ENCODE results near the gene UGT1A6.

The UGT1A6 gene

DNA sequence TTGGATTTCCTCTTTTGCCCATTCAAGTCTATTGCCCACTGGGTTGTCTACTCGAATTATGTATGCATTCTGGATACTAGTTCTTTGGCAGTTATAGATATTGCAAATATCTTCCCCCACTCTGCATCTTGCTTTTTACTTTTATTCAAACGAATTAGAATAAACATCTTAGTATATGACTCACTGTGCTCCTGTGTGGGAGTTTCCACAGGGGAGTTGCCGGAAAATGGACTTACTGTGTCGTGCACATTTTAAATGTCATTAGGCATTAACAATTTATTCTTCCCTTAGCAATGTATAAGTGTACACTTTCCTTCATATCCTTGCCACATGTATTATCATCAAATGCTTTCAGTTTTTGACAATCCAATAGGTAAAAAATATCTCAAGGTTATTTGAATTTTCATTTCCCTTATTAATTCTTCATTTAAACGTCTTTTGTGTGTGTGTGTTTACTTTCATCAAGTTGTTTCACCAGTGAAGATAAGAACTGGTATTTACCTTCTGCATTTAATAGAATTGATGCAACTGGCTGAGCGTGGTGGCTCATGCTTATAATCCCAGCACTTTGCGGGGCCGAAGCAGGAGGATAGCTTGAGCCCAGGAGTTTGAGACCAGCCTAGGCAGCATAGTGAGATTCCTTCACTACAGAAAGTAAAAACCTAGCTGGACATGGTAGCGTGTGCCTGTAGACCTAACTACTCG lies 15.4 kb downstream of the UGT1A6 start:
- Mint-ChIP-seq H3K9me3 (peaks cover 6% of the 10 kb centered on the region), H3K4me3 (no peak overlapping the region), H3K4me1 (no peaks in the 10 kb centered on the region), H3K36me3 (ENCODE audit: low read depth) (no peaks in the 10 kb centered on the region), H3K27ac (no peak overlapping the region), H3K27me3 (ENCODE audit: low read depth) (peaks cover 18% of the 10 kb centered on the region)
- TF ChIP-seq, protein P1, sequence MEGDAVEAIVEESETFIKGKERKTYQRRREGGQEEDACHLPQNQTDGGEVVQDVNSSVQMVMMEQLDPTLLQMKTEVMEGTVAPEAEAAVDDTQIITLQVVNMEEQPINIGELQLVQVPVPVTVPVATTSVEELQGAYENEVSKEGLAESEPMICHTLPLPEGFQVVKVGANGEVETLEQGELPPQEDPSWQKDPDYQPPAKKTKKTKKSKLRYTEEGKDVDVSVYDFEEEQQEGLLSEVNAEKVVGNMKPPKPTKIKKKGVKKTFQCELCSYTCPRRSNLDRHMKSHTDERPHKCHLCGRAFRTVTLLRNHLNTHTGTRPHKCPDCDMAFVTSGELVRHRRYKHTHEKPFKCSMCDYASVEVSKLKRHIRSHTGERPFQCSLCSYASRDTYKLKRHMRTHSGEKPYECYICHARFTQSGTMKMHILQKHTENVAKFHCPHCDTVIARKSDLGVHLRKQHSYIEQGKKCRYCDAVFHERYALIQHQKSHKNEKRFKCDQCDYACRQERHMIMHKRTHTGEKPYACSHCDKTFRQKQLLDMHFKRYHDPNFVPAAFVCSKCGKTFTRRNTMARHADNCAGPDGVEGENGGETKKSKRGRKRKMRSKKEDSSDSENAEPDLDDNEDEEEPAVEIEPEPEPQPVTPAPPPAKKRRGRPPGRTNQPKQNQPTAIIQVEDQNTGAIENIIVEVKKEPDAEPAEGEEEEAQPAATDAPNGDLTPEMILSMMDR (IDR thresholded peaks at IDR 0.05; ENCODE audit: unreplicated experiment in 3 of 3), result no peak

DNA sequence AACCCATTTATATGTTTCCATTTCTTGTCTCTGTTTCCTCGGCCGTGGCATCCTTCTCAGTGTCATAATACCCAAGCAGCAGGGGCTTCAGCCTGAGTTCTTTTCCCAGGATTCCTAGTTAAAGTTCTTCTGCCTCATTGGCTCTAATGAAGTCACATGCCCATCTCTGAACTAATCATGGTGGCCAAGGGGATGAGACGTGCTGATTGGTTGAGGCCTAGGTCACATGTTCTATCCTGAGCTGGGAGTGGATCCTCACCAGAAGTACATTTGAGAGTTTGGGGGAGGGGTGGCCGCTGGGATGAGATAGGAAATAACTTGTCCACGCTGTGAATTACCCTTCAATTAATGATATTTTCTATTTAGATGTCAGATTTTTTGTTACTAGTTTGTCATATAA lies 16.3 kb downstream of the UGT1A6 start:
- no peaks in the 10 kb centered on the region for H3K4me1 Mint-ChIP-seq
- no peaks in the 10 kb centered on the region for H3K36me3 Mint-ChIP-seq (ENCODE audit: low read depth)
- H3K4me3 Mint-ChIP-seq, result no peak overlapping the region
- H3K27ac Mint-ChIP-seq, result no peak overlapping the region
- H3K27me3 Mint-ChIP-seq (ENCODE audit: low read depth), result peaks cover 21% of the 10 kb centered on the region
- TF ChIP-seq, protein P1 (IDR thresholded peaks at IDR 0.05; ENCODE audit: unreplicated experiment in 3 of 3), result no peak
- H3K9me3 Mint-ChIP-seq, result peaks cover 6% of the 10 kb centered on the region

DNA sequence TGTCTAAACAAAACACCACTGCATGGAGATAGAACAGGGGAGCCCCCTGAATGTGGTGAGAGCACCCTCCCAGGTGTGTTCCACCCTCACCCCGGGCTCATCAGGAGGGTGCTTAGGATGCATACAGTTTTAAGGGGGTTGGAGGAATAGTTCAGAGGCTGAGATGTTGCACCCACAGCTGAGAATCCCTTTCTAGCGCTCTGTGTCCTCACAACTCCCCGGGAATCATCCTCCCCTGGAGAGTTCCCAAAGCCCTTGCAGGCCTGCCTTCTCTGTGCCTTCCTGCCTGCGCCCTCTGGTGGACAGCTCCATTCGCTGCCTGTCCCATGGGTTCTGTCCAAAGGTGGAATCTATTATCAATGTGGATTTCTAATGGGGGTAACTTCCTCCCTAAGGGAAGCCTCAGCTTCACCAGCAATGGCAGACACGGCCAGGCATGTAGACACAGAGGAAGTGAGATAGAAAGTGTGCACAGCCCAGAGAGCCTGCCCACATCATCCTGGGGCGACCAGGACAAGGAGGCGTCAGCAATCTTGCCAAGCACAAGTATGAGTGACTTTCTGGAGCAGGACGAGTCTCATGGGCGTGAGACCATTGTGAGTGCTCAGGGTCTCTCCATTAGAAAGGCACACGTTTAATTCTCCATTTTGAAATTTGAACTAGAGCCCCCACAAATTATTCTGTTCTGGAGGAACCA lies 18.8 kb downstream of the UGT1A6 start:
- H3K9me3 Mint-ChIP-seq, result no peaks in the 10 kb centered on the region
- no peak overlapping the region for H3K27ac Mint-ChIP-seq
- no peaks in the 10 kb centered on the region for H3K36me3 Mint-ChIP-seq (ENCODE audit: low read depth)
- H3K4me1 Mint-ChIP-seq, result no peaks in the 10 kb centered on the region
- peaks cover 29% of the 10 kb centered on the region for H3K27me3 Mint-ChIP-seq (ENCODE audit: low read depth)
- TF ChIP-seq, protein P1 (IDR thresholded peaks at IDR 0.05; ENCODE audit: unreplicated experiment in 3 of 3), result peak; percentile 75 to 81 (median 81)
- H3K4me3 Mint-ChIP-seq, result no peak overlapping the region

DNA sequence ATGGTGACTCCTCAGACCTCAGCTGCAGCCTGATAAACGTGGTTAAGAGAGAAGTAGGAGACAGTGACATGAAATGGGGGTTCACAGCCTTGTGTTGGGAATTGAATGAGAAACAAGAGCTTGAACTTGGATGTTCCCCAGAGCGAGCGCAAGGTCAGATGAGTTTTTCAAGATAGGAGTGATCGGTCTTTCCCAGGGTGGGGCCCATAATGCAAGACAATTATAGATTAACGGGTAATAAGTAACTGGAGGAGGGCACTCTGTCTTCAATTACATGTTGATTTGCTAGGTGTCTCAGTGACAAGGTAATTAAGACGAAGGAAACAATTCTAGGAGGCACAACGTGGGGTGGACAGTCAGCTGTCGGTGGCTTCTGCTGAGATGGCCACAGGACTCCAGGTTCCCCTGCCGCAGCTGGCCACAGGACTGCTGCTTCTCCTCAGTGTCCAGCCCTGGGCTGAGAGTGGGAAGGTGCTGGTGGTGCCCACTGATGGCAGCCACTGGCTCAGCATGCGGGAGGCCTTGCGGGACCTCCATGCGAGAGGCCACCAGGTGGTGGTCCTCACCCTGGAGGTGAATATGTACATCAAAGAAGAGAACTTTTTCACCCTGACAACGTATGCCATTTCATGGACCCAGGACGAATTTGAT lies 20.0 kb downstream of the UGT1A6 start, which contains the start of gene UGT1A5:
Gene UGT1A5 (plus strand): TSS at position 297 of the 651 bp plus-strand sequence. CDS start 85 bp downstream, at position 382.
- peaks cover 26% of the 10 kb centered on the region for H3K27me3 Mint-ChIP-seq (ENCODE audit: low read depth)
- no peaks in the 10 kb centered on the region for H3K4me1 Mint-ChIP-seq
- no peak within 1 kb of the TSS for H3K27ac Mint-ChIP-seq
- TF ChIP-seq, protein P1 (IDR thresholded peaks at IDR 0.05; ENCODE audit: unreplicated experiment in 3 of 3), result no peak
- H3K36me3 Mint-ChIP-seq (ENCODE audit: low read depth), result no peaks in the 10 kb centered on the region
- H3K4me3 Mint-ChIP-seq, result no peak within 1 kb of the TSS
- H3K9me3 Mint-ChIP-seq, result no peaks in the 10 kb centered on the region

DNA sequence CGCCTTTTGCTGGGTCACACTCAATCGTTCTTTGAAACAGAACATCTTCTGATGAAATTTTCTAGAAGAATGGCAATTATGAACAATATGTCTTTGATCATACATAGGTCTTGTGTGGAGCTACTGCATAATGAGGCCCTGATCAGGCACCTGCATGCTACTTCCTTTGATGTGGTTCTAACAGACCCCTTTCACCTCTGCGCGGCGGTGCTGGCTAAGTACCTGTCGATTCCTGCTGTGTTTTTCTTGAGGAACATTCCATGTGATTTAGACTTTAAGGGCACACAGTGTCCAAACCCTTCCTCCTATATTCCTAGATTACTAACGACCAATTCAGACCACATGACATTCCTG lies 20.5 kb downstream of the UGT1A6 start:
- Mint-ChIP-seq H3K27me3 (ENCODE audit: low read depth) (peaks cover 25% of the 10 kb centered on the region), H3K4me3 (no peak overlapping the region), H3K27ac (no peak overlapping the region), H3K4me1 (no peaks in the 10 kb centered on the region), H3K36me3 (ENCODE audit: low read depth) (no peaks in the 10 kb centered on the region), H3K9me3 (no peaks in the 10 kb centered on the region)
- TF ChIP-seq, protein P1 (IDR thresholded peaks at IDR 0.05; ENCODE audit: unreplicated experiment in 3 of 3), result no peak
